ENCODE measurements around the gene GAL. TPM values are rescaled to one million over a fixed set of nuclear protein-coding genes. Genes with fewer than 3 reads are reported as not detected.

Gene GAL
- total and polyA plus RNA-seq, 8 donors: 1.7 to 5.7 (median 3.5) TPM; not detected in 5

DNA sequence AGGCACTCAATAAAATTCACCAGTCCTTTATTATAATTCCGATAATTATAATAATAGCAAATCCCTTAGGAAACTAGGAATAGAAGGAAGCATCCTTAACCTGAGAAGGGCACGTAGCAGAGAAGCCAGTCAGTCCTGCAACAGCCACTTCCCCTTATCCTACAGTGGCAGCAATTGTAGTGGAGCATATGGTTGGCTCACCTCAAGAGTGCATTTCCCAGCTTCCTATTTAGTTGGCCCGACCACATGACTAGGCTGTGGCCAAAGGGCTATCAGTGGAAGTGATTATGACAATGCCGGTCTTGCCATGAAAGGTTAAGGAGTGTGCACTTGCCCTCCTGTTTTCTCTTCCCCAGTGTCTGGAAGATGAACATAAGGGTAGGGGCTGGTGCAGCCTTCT lies 39.9 kb downstream of the GAL start:
- Histone ChIP-seq H3K27ac (no peak overlapping the region), H3K27me3 (no peaks in the 10 kb centered on the region), H3K36me3 (no peaks in the 10 kb centered on the region), H3K9me3 (peaks cover 0 to 13% (median 12%) of the 10 kb centered on the region in 4 donors), H3K4me3 (no peak overlapping the region), H3K4me1 (no peaks in the 10 kb centered on the region)
- DNase-seq: no peak
- intact Hi-C loops (cut with DNase I; ENCODE audit: low total_unique reads): no loop called here
- WGBS, 5 donors: 64 to 81% (median 67%) methylated on average over 4 of the region's 4 CpGs
- no peak for TF ChIP-seq CTCF (IDR thresholded peaks at IDR 0.05)
- no peak for TF ChIP-seq POLR2A (IDR thresholded peaks at IDR 0.05)
- no peak for TF ChIP-seq POLR2AphosphoS5 (IDR thresholded peaks at IDR 0.05)
- TF ChIP-seq EP300 (IDR thresholded peaks at IDR 0.05): no peak

GRCh38 chr11:68727783-68728182 lies 43.4 kb downstream of the GAL start:
- Histone ChIP-seq H3K4me1 (no peaks in the 10 kb centered on the region), H3K36me3 (no peaks in the 10 kb centered on the region), H3K9me3 (no peaks in the 10 kb centered on the region), H3K4me3 (no peak overlapping the region), H3K27me3 (no peaks in the 10 kb centered on the region), H3K27ac (no peak overlapping the region)
- intact Hi-C loops (cut with DNase I; ENCODE audit: low total_unique reads): no loop called here
- no peak for DNase-seq
- no peak for TF ChIP-seq POLR2A (IDR thresholded peaks at IDR 0.05)
- TF ChIP-seq POLR2AphosphoS5 (IDR thresholded peaks at IDR 0.05): no peak
- TF ChIP-seq CTCF (IDR thresholded peaks at IDR 0.05): no peak
- no peak for TF ChIP-seq EP300 (IDR thresholded peaks at IDR 0.05)
- WGBS, 5 donors: 74 to 90% (median 81%) methylated on average over 6 of the region's 6 CpGs

DNA sequence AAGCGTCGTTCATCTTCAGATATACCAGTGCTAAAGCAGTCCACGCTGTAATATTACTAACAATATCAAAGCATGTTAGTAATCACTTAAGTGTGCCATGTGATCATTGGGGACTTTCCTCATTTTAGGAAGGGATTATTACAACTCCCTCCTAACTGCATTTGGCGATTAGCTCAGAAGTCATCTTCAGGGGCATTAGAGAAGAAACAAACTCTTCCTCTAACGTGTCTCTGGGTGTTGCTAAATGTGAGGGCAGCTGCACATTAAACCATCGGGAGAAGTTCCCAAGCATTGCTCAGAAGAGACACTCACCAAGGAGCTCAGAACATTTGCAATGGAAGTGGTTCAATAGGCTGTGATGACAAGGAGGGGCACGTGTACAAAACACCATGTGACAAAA lies 49.8 kb downstream of the GAL start:
- H3K36me3 ChIP-seq: no peaks in the 10 kb centered on the region
- no peak overlapping the region for H3K4me3 ChIP-seq
- intact Hi-C loops (cut with DNase I; ENCODE audit: low total_unique reads): no loop called here
- no peaks in the 10 kb centered on the region for H3K9me3 ChIP-seq
- no peaks in the 10 kb centered on the region for H3K27me3 ChIP-seq
- DNase-seq: no peak
- TF ChIP-seq POLR2AphosphoS5 (IDR thresholded peaks at IDR 0.05): no peak
- no peak for TF ChIP-seq POLR2A (IDR thresholded peaks at IDR 0.05)
- no peak for TF ChIP-seq EP300 (IDR thresholded peaks at IDR 0.05)
- TF ChIP-seq CTCF (IDR thresholded peaks at IDR 0.05): no peak
- WGBS, 5 donors: 82 to 89% (median 87%) methylated on average over 7 of the region's 7 CpGs
- H3K27ac ChIP-seq: no peak overlapping the region
- H3K4me1 ChIP-seq: no peaks in the 10 kb centered on the region

DNA sequence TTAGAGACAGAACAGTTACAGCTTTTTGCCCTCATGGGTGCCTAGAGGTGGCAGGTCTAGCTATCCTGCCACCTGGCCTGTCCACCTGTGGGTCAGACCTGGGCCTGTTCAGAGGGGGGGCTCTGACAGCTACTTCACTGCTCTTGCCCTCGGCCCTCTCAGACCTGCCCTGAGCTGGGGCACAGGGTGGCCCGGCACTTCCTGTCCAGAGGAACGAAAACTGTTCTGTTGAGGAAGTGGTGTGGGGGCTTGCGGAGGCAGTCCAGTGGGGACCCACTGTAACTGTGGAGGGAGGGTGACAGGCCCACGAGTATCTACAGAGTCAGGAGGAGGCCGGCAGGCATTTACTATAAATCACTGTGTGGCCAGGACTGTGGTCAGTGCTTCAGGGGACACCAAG lies 50.8 kb downstream of the GAL start:
- H3K4me3 ChIP-seq: no peak overlapping the region
- 65 to 86% (median 76%) methylated on average over 6 of the region's 6 CpGs for WGBS, 5 donors
- no peaks in the 10 kb centered on the region for H3K36me3 ChIP-seq
- no peaks in the 10 kb centered on the region for H3K4me1 ChIP-seq
- intact Hi-C loops (cut with DNase I; ENCODE audit: low total_unique reads): no loop called here
- DNase-seq: no peak
- no peaks in the 10 kb centered on the region for H3K27me3 ChIP-seq
- H3K9me3 ChIP-seq: no peaks in the 10 kb centered on the region
- no peak overlapping the region for H3K27ac ChIP-seq
- TF ChIP-seq CTCF (IDR thresholded peaks at IDR 0.05) (no peak), POLR2AphosphoS5 (IDR thresholded peaks at IDR 0.05) (no peak), EP300 (IDR thresholded peaks at IDR 0.05) (no peak), POLR2A (IDR thresholded peaks at IDR 0.05) (no peak)
